H1 (cell line): Measurements from ENCODE around the gene ASTN2.

ENCODE experiments used
- BRCA1 ChIP-seq: IDR thresholded peaks from 2 replicates; pipeline ENCODE4 v1.6.1; 2012; ENCODE audit warnings: low read depth, low read length, improper control_type of control experiment
- CHD2 ChIP-seq: IDR thresholded peaks from 2 replicates; pipeline ENCODE4 v1.6.1; 2012; ENCODE audit warnings: low read length, improper control_type of control experiment
- E2F6 ChIP-seq: IDR thresholded peaks from 2 replicates; pipeline ENCODE4 v1.6.1; 2012; ENCODE audit warnings: inconsistent platforms
- EP300 ChIP-seq, 2 experiments: IDR thresholded peaks; 1 replicate in 1 of 2; 2 replicates in 1 of 2; pipeline ENCODE4 v1.6.1; 2011 to 2012; ENCODE audit warnings: low read depth in 2 of 2, low read length in 2 of 2, mild to moderate bottlenecking in 2 of 2, borderline replicate concordance in 1 of 2, inconsistent platforms in 1 of 2, moderate library complexity in 1 of 2
- EZH2 ChIP-seq: fragments of 200-600 bp; sonication (generic); IDR thresholded peaks from 2 replicates; pipeline ENCODE4 v1.7.1; 2012; ENCODE audit warnings: low read depth, mild to moderate bottlenecking, moderate library complexity, low read length, inconsistent platforms; ENCODE audit not compliant: severe bottlenecking
- MAFK ChIP-seq: IDR thresholded peaks from 2 replicates; pipeline ENCODE4 v1.6.1; 2012; ENCODE audit warnings: low read depth, mild to moderate bottlenecking, improper control_type of control experiment, low read length
- NANOG ChIP-seq: IDR thresholded peaks from 2 replicates; pipeline ENCODE4 v1.6.1; 2011; ENCODE audit warnings: low read length, low read depth, mild to moderate bottlenecking, inconsistent platforms; ENCODE audit not compliant: insufficient read depth, poor library complexity, severe bottlenecking
- POLR2A ChIP-seq, 2 experiments: IDR thresholded peaks; 1 replicate in 1 of 2; 2 replicates in 1 of 2; pipeline ENCODE4 v1.6.1; 2011; ENCODE audit warnings: low read depth in 2 of 2, low read length in 2 of 2, mild to moderate bottlenecking in 2 of 2; ENCODE audit errors: control extremely low read depth in 1 of 2
- POLR2AphosphoS5 ChIP-seq: IDR thresholded peaks from 2 replicates; pipeline ENCODE4 v1.6.1; 2011; ENCODE audit warnings: low read depth, low read length
- RBBP5 ChIP-seq: IDR thresholded peaks from 2 replicates; pipeline ENCODE4 v1.7.1; 2012; ENCODE audit warnings: low read depth, mild to moderate bottlenecking, inconsistent platforms, low read length, moderate library complexity, borderline replicate concordance
- SP1 ChIP-seq: IDR thresholded peaks from 2 replicates; pipeline ENCODE4 v1.6.1; 2011; ENCODE audit warnings: low read depth, low read length
- TEAD4 ChIP-seq: IDR thresholded peaks from 2 replicates; pipeline ENCODE4 v1.6.1; 2012; ENCODE audit warnings: low read depth, low read length, inconsistent platforms, mixed read lengths
- YY1 ChIP-seq: IDR thresholded peaks from 2 replicates; pipeline ENCODE4 v1.6.1; 2011; ENCODE audit warnings: low read depth, mild to moderate bottlenecking, low read length
- TF ChIP-seq, protein P1 (sequence below), 3 experiments: IDR thresholded peaks; 1 replicate in 2 of 3; 2 replicates in 1 of 3; pipeline versions ENCODE4 v1.5.1 to v1.6.1; 2011; ENCODE audit warnings: low read length in 3 of 3, mild to moderate bottlenecking in 3 of 3, inconsistent platforms in 2 of 3, low read depth in 1 of 3, moderate library complexity in 1 of 3; ENCODE audit not compliant: insufficient read depth in 1 of 3; ENCODE audit errors: control extremely low read depth in 1 of 3

DNA sequence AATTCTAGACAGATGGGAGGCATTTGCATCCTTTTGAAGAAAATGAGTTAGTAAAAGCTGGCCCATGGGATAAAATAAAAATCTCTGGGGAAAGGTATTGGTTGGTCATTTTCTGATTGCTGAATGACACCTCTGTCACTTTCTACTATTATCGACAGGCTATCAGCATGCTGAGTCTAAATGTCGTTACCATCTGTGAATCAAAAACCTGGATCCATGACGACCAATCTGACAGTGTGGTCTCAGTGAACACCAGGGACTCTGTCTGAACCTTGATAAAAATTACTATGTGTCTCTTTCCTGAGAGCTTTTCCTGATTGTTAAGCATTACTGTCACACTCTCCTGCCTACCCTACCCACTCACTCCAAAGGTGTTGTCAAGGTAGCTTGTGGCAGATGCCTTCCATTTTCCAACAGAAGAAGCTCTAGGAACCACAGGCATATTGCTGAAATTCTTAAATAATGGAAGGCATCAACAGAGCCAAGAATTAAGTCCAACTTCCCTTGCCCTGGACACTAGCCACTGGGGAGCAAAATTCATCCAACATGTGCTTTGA, 12.6 kb upstream of the ASTN2 start:
- no peak for TF ChIP-seq CHD2
- no peak for TF ChIP-seq BRCA1
- TF ChIP-seq POLR2AphosphoS5, result no peak
- TF ChIP-seq, protein P1, sequence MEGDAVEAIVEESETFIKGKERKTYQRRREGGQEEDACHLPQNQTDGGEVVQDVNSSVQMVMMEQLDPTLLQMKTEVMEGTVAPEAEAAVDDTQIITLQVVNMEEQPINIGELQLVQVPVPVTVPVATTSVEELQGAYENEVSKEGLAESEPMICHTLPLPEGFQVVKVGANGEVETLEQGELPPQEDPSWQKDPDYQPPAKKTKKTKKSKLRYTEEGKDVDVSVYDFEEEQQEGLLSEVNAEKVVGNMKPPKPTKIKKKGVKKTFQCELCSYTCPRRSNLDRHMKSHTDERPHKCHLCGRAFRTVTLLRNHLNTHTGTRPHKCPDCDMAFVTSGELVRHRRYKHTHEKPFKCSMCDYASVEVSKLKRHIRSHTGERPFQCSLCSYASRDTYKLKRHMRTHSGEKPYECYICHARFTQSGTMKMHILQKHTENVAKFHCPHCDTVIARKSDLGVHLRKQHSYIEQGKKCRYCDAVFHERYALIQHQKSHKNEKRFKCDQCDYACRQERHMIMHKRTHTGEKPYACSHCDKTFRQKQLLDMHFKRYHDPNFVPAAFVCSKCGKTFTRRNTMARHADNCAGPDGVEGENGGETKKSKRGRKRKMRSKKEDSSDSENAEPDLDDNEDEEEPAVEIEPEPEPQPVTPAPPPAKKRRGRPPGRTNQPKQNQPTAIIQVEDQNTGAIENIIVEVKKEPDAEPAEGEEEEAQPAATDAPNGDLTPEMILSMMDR (IDR thresholded peaks at IDR 0.05; ENCODE audit: control extremely low read depth in 1 of 3, insufficient read depth in 1 of 3, low read depth in 1 of 3, low read length in 3 of 3), result no peak
- TF ChIP-seq RBBP5, result no peak
- no peak for TF ChIP-seq POLR2A (IDR thresholded peaks at IDR 0.05; ENCODE audit: control extremely low read depth in 1 of 2, low read depth in 2 of 2, low read length in 2 of 2)
- TF ChIP-seq EZH2, result no peak
- no peak for TF ChIP-seq MAFK
- TF ChIP-seq SP1, result no peak
- no peak for TF ChIP-seq E2F6
- TF ChIP-seq EP300 (IDR thresholded peaks at IDR 0.05; ENCODE audit: borderline replicate concordance in 1 of 2, low read depth in 2 of 2, low read length in 2 of 2), result no peak
- no peak for TF ChIP-seq YY1
- no peak for TF ChIP-seq NANOG
- no peak for TF ChIP-seq TEAD4
